NCI-H2196 (cell line): ENCODE measurements around the gene SAGE1.
"Not testable (repeated sequence)": the region's sequence is repeated elsewhere in the genome, so short reads cannot be mapped to it uniquely, and the experiment has no call there.

Experiments
- DNase-seq: peaks from one replicate; lab custom pipeline; 2025; ENCODE audit not compliant: unreplicated experiment; lab: John Stamatoyannopoulos, UW

The SAGE1 gene, protein sequence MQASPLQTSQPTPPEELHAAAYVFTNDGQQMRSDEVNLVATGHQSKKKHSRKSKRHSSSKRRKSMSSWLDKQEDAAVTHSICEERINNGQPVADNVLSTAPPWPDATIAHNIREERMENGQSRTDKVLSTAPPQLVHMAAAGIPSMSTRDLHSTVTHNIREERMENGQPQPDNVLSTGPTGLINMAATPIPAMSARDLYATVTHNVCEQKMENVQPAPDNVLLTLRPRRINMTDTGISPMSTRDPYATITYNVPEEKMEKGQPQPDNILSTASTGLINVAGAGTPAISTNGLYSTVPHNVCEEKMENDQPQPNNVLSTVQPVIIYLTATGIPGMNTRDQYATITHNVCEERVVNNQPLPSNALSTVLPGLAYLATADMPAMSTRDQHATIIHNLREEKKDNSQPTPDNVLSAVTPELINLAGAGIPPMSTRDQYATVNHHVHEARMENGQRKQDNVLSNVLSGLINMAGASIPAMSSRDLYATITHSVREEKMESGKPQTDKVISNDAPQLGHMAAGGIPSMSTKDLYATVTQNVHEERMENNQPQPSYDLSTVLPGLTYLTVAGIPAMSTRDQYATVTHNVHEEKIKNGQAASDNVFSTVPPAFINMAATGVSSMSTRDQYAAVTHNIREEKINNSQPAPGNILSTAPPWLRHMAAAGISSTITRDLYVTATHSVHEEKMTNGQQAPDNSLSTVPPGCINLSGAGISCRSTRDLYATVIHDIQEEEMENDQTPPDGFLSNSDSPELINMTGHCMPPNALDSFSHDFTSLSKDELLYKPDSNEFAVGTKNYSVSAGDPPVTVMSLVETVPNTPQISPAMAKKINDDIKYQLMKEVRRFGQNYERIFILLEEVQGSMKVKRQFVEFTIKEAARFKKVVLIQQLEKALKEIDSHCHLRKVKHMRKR

GRCh38 chrX:135893294-135893817 lies at the start of gene SAGE1, which contains the start of gene CT45A10:
Gene SAGE1 (plus strand): TSS chrX:135893716. CDS start chrX:135896243, 2,527 bp downstream.
Gene CT45A10 (minus strand): TSS chrX:135893444. CDS start chrX:135885344, 8,100 bp downstream.
- no peak for DNase-seq

DNA sequence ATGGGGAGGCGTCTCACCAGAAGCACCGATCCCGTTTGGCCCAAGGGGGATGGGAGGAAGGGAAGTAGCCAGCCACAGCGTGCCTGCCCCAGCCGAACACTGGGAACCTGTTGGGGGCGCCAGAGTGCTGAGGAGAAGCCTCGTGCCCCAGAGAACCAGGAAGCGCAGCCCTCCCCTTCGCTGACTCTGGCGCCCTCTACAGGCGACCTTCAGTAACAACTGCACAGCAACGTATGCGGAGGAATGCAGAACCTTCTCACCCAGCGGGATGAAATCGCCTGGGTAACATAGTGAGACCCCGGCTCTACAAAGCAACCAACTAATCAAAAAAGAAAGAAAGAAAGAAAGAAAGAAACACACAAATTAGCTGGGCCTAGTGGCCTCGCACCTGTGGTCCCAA lies 39.1 kb upstream of the SAGE1 start, which contains the start of gene CT45A8:
Gene CT45A8, minus strand, starts transcription at position 101 of the 400 bp plus-strand sequence. CDS start 3,755 bp downstream, outside the sequence.
- not testable (repeated sequence) for DNase-seq

DNA sequence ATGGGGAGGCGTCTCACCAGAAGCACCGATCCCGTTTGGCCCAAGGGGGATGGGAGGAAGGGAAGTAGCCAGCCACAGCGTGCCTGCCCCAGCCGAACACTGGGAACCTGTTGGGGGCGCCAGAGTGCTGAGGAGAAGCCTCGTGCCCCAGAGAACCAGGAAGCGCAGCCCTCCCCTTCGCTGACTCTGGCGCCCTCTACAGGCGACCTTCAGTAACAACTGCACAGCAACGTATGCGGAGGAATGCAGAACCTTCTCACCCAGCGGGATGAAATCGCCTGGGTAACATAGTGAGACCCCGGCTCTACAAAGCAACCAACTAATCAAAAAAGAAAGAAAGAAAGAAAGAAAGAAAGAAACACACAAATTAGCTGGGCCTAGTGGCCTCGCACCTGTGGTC lies 21.8 kb upstream of the SAGE1 start, which contains the start of gene CT45A9:
Gene CT45A9, minus strand, starts transcription at position 101 of the 400 bp plus-strand sequence. CDS start 3,751 bp downstream, outside the sequence.
- not testable (repeated sequence) for DNase-seq

GRCh38 chrX:135882741-135883140 lies 10.8 kb upstream of the SAGE1 start:
- DNase-seq: not testable (repeated sequence)

DNA sequence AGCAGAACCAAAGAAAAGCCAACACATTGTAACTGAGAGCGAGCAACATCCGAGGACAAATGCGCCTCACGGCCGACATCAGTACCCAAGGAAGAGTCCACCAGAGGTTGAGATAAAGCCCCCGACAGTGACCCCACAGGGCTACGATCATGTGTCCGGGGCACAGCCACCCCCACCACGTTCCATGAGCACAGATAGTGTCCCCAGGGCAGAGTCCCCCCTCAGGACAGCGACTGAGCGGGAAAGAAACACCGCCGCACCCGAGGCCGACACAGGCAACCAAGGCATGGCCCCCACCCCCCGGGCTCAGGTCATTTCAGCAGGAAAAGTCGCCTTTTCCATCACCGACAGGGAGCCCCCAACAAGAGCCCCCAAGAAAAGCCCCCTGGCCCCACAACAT lies 5.3 kb upstream of the SAGE1 start:
- DNase-seq: not testable (repeated sequence)

- not testable (repeated sequence) for DNase-seq
Measured at GRCh38 chrX:135888976-135889375, 4.5 kb upstream of the SAGE1 start.

DNA sequence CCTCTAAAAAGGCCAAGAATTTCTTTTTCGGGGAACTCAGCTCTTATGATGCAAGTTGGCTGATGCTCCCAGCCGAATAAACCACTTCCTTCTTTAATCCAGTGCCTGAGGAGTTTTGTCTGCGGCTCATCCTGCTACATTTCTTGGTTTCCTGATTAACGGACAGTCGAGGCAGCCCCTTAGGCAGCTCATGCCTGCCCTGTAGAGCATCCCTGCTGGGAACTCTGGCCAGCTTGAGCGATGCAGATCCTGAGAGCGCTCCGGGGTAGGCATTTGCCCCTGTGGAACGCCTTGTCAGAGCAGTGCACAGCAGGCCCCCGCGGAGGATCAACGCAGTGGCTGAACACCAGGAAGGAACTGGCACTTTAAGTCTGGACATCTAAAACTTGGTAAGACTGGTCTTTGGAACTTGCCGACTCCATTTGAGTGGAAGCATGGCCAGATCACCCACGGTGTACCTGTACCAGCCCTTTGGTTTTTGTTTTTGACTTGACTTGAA lies 3.4 kb upstream of the SAGE1 start:
- no peak for DNase-seq

- DNase-seq: no peak
Measured at GRCh38 chrX:135892781-135893180, 735 bp upstream of the SAGE1 start.

- DNase-seq: no peak
Measured at GRCh38 chrX:135910251-135910650, 16.7 kb downstream of the SAGE1 start.

GRCh38 chrX:135914404-135914803 lies 20.9 kb downstream of the SAGE1 start:
- no peak for DNase-seq

GRCh38 chrX:135920516-135920915 lies 27.0 kb downstream of the SAGE1 start:
- DNase-seq: not testable (repeated sequence)

GRCh38 chrX:135923353-135923752 lies 29.8 kb downstream of the SAGE1 start:
- DNase-seq: no peak

DNA sequence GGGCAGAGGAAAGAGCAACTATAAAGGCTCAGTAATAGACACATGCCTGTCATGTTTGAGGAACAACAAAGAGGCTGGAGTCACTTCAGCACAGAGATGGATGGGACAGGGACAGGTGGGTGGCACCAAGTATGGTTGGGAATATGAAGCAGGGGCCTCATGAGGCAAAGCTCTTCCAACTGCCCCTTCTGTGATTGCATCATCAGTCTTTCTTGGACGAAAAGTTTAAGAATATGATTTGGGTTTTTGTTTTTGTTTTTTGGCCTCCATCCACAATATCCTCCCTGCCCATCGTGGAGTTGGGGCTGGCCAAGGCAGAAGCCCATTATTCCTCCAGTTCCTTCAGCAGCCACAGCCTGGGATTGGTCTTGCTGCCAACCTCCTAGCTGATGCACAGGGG lies 34.4 kb downstream of the SAGE1 start:
- DNase-seq: no peak

- DNase-seq: peak; percentile 24
Measured at GRCh38 chrX:135931644-135932487, 38.4 kb downstream of the SAGE1 start.

GRCh38 chrX:135944486-135944885 lies 51.0 kb downstream of the SAGE1 start:
- DNase-seq: no peak

GRCh38 chrX:135951291-135951690 lies 57.8 kb downstream of the SAGE1 start:
- DNase-seq: no peak
